Measurements from ENCODE around the gene TENT5C.

Gene TENT5C

GRCh38 chr1:117633423-117633822 is 27.6 kb downstream of the TENT5C start:
- Histone ChIP-seq H3K4me3 (ENCODE audit: low read length) (no peak overlapping the region), H3K27ac (ENCODE audit: low read length) (no peak overlapping the region), H3K36me3 (ENCODE audit: insufficient read depth, low read depth, low read length) (no peaks in the 10 kb centered on the region), H3K4me1 (ENCODE audit: insufficient read depth, low read length) (peaks cover 17% of the 10 kb centered on the region), H3K9me3 (ENCODE audit: insufficient read depth, low read depth, low read length) (no peaks in the 10 kb centered on the region), H3K27me3 (ENCODE audit: insufficient read depth, low read length) (no peaks in the 10 kb centered on the region), H3K9ac (ENCODE audit: low read depth, low read length) (no peak overlapping the region)

GRCh38 chr1:117633936-117634335 is 28.1 kb downstream of the TENT5C start:
- Histone ChIP-seq H3K9me3 (ENCODE audit: insufficient read depth, low read depth, low read length) (no peaks in the 10 kb centered on the region), H3K36me3 (ENCODE audit: insufficient read depth, low read depth, low read length) (no peaks in the 10 kb centered on the region), H3K9ac (ENCODE audit: low read depth, low read length) (no peak overlapping the region), H3K27ac (ENCODE audit: low read length) (no peak overlapping the region), H3K4me1 (ENCODE audit: insufficient read depth, low read length) (peaks cover 17% of the 10 kb centered on the region), H3K27me3 (ENCODE audit: insufficient read depth, low read length) (no peaks in the 10 kb centered on the region), H3K4me3 (ENCODE audit: low read length) (no peak overlapping the region)

GRCh38 chr1:117634631-117635030 is 28.8 kb downstream of the TENT5C start:
- Histone ChIP-seq H3K36me3 (ENCODE audit: insufficient read depth, low read depth, low read length) (no peaks in the 10 kb centered on the region), H3K4me3 (ENCODE audit: low read length) (no peak overlapping the region), H3K4me1 (ENCODE audit: insufficient read depth, low read length) (peaks cover 17% of the 10 kb centered on the region), H3K9ac (ENCODE audit: low read depth, low read length) (no peak overlapping the region), H3K27ac (ENCODE audit: low read length) (no peak overlapping the region), H3K27me3 (ENCODE audit: insufficient read depth, low read length) (no peaks in the 10 kb centered on the region), H3K9me3 (ENCODE audit: insufficient read depth, low read depth, low read length) (no peaks in the 10 kb centered on the region)

DNA sequence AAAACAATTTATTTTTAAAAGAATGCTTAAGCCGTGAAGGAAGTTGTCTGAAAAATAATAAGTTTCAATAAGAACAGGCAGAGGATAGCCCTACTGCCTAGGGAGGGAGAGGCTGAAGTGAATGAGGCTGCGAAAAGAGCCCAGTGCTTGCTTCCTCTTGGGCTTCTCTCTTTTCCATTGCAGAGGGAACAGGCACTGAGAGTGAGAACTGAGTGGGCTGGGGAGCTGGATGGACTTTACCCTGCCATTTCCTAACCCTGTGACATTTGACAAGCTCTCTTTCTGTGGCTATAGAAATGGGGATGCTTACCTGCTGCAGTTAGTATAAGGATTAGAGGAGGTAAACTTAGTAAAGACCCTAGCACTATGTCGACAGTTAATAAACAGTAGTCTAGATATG is 30.0 kb downstream of the TENT5C start:
- Histone ChIP-seq H3K4me1 (ENCODE audit: insufficient read depth, low read length) (peaks cover 17% of the 10 kb centered on the region), H3K9ac (ENCODE audit: low read depth, low read length) (no peak overlapping the region), H3K27ac (ENCODE audit: low read length) (no peak overlapping the region), H3K36me3 (ENCODE audit: insufficient read depth, low read depth, low read length) (no peaks in the 10 kb centered on the region), H3K4me3 (ENCODE audit: low read length) (no peak overlapping the region), H3K9me3 (ENCODE audit: insufficient read depth, low read depth, low read length) (no peaks in the 10 kb centered on the region), H3K27me3 (ENCODE audit: insufficient read depth, low read length) (no peaks in the 10 kb centered on the region)

DNA sequence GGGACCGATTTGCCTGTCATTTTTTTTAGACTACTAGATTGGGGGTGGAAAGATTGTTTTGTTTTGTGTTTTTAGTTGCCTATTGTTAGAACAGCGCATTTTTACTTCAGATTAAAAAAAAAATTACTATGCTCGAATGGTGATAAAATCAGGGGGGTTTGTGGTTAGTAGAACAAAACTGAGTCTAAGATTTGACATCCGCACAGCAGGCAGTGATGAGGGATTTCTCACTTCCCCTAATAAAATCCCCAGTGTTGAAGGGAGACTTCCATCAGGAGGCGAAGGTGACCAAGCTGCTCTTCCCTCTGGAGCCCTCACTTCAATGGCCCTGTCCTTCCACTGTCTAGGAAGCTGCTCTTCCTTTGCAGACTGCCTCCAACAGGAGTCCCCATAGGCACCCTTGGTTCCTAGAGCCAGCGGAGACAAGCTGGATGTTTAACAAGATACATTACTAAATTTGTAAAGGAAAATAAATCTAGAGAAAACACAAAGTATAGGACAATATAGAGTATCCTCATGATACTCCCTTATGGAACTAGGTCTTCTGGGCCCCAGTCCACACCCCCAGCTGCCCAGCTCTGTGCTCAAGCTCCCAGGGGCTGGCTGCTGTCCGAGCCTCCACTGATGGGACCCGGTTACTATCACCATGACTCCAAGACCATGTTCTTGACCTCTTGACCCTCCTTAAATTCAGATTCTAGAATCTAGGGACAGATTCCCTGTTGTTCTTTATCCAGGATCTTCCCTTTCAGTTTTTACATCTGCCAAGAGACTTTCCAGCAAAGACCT is 31.0 kb downstream of the TENT5C start:
- no peak overlapping the region for H3K9ac ChIP-seq (ENCODE audit: low read depth, low read length)
- H3K9me3 ChIP-seq (ENCODE audit: insufficient read depth, low read depth, low read length), result no peaks in the 10 kb centered on the region
- H3K27me3 ChIP-seq (ENCODE audit: insufficient read depth, low read length), result no peaks in the 10 kb centered on the region
- H3K27ac ChIP-seq (ENCODE audit: low read length), result no peak overlapping the region
- H3K4me3 ChIP-seq (ENCODE audit: low read length), result no peak overlapping the region
- H3K4me1 ChIP-seq (ENCODE audit: insufficient read depth, low read length), result peaks cover 15% of the 10 kb centered on the region
- no peaks in the 10 kb centered on the region for H3K36me3 ChIP-seq (ENCODE audit: insufficient read depth, low read depth, low read length)

GRCh38 chr1:117638141-117638540 is 32.3 kb downstream of the TENT5C start:
- H3K4me1 ChIP-seq (ENCODE audit: insufficient read depth, low read length), result peaks cover 2% of the 10 kb centered on the region
- H3K9ac ChIP-seq (ENCODE audit: low read depth, low read length), result no peak overlapping the region
- H3K9me3 ChIP-seq (ENCODE audit: insufficient read depth, low read depth, low read length), result no peaks in the 10 kb centered on the region
- no peaks in the 10 kb centered on the region for H3K36me3 ChIP-seq (ENCODE audit: insufficient read depth, low read depth, low read length)
- H3K27ac ChIP-seq (ENCODE audit: low read length), result no peak overlapping the region
- H3K27me3 ChIP-seq (ENCODE audit: insufficient read depth, low read length), result no peaks in the 10 kb centered on the region
- no peak overlapping the region for H3K4me3 ChIP-seq (ENCODE audit: low read length)

DNA sequence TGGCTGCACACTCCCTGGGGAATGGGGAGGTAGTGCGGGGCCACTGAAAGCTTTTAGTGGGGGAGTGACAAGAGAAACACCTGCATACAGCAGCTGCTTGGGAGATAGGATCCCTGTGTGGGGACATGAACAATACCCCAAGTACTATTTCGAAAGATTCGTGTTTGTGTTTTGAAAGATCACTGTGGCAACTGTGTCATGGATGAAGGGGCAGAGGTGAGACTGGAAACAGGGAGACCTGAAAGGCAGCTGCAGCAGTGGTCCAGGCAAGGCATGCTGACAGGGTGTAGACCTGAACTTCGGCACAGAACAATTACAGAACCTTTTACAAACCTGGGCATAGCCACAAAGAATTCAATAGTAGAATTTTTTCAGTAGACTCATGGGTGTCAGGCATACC is 32.9 kb downstream of the TENT5C start:
- no peaks in the 10 kb centered on the region for H3K27me3 ChIP-seq (ENCODE audit: insufficient read depth, low read length)
- H3K9ac ChIP-seq (ENCODE audit: low read depth, low read length), result no peak overlapping the region
- no peaks in the 10 kb centered on the region for H3K36me3 ChIP-seq (ENCODE audit: insufficient read depth, low read depth, low read length)
- no peak overlapping the region for H3K27ac ChIP-seq (ENCODE audit: low read length)
- no peaks in the 10 kb centered on the region for H3K4me1 ChIP-seq (ENCODE audit: insufficient read depth, low read length)
- no peak overlapping the region for H3K4me3 ChIP-seq (ENCODE audit: low read length)
- no peaks in the 10 kb centered on the region for H3K9me3 ChIP-seq (ENCODE audit: insufficient read depth, low read depth, low read length)

- Histone ChIP-seq H3K27me3 (ENCODE audit: insufficient read depth, low read length) (no peaks in the 10 kb centered on the region), H3K4me3 (ENCODE audit: low read length) (no peak overlapping the region), H3K9ac (ENCODE audit: low read depth, low read length) (no peak overlapping the region), H3K9me3 (ENCODE audit: insufficient read depth, low read depth, low read length) (no peaks in the 10 kb centered on the region), H3K4me1 (ENCODE audit: insufficient read depth, low read length) (no peaks in the 10 kb centered on the region), H3K36me3 (ENCODE audit: insufficient read depth, low read depth, low read length) (no peaks in the 10 kb centered on the region), H3K27ac (ENCODE audit: low read length) (no peak overlapping the region)
Observed at GRCh38 chr1:117639741-117640140, 33.9 kb downstream of the TENT5C start.

DNA sequence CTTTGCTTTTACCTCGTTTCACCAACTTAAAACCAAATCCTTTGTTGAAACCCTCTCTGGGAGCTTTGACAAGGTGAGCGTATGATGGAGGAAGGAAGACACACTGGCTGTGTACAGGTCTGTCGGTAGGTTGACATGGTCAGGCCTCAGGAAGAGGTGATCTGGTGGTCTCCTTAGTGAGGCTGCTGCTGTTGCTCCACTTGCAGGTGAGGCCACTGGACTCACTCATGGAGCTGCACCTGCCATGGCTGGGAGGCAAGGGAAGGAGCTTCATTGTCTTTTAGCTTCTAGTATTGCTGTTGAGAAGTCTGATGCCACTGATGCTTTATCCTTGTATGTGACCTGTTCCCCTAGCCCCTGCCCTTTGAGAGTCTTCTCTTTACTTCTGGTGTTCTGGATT is 35.7 kb downstream of the TENT5C start:
- Histone ChIP-seq H3K4me3 (ENCODE audit: low read length) (no peak overlapping the region), H3K9ac (ENCODE audit: low read depth, low read length) (no peak overlapping the region), H3K27ac (ENCODE audit: low read length) (no peak overlapping the region), H3K4me1 (ENCODE audit: insufficient read depth, low read length) (no peaks in the 10 kb centered on the region), H3K27me3 (ENCODE audit: insufficient read depth, low read length) (no peaks in the 10 kb centered on the region), H3K36me3 (ENCODE audit: insufficient read depth, low read depth, low read length) (no peaks in the 10 kb centered on the region), H3K9me3 (ENCODE audit: insufficient read depth, low read depth, low read length) (no peaks in the 10 kb centered on the region)

GRCh38 chr1:117642963-117643362 is 37.1 kb downstream of the TENT5C start:
- Histone ChIP-seq H3K36me3 (ENCODE audit: insufficient read depth, low read depth, low read length) (no peaks in the 10 kb centered on the region), H3K9me3 (ENCODE audit: insufficient read depth, low read depth, low read length) (no peaks in the 10 kb centered on the region), H3K27me3 (ENCODE audit: insufficient read depth, low read length) (no peaks in the 10 kb centered on the region), H3K4me3 (ENCODE audit: low read length) (no peak overlapping the region), H3K27ac (ENCODE audit: low read length) (no peak overlapping the region), H3K4me1 (ENCODE audit: insufficient read depth, low read length) (no peaks in the 10 kb centered on the region), H3K9ac (ENCODE audit: low read depth, low read length) (no peak overlapping the region)

DNA sequence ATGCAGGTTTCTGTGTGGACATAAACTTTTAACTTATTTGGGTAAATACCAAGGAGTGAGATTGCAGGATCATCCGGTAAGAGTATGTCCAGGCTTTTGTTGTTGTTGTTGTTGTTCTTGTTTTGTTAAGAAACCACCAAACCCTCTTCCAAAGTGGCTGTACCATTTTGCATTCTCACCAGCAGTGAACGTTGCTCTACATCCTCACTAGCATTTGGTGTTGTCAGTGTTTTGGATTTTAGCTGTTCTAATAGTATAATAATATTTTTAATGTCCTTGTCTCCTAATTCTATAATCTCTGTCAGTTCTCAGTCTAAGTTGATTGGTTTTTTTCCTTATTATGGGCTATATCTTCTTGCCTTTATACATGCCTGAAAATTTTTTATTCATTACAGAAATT is 37.8 kb downstream of the TENT5C start:
- Histone ChIP-seq H3K9ac (ENCODE audit: low read depth, low read length) (no peak overlapping the region), H3K4me3 (ENCODE audit: low read length) (no peak overlapping the region), H3K4me1 (ENCODE audit: insufficient read depth, low read length) (no peaks in the 10 kb centered on the region), H3K36me3 (ENCODE audit: insufficient read depth, low read depth, low read length) (no peaks in the 10 kb centered on the region), H3K9me3 (ENCODE audit: insufficient read depth, low read depth, low read length) (no peaks in the 10 kb centered on the region), H3K27me3 (ENCODE audit: insufficient read depth, low read length) (no peaks in the 10 kb centered on the region), H3K27ac (ENCODE audit: low read length) (no peak overlapping the region)

- no peaks in the 10 kb centered on the region for H3K9me3 ChIP-seq (ENCODE audit: insufficient read depth, low read depth, low read length)
- H3K36me3 ChIP-seq (ENCODE audit: insufficient read depth, low read depth, low read length), result no peaks in the 10 kb centered on the region
- H3K9ac ChIP-seq (ENCODE audit: low read depth, low read length), result no peak overlapping the region
- no peak overlapping the region for H3K4me3 ChIP-seq (ENCODE audit: low read length)
- H3K27me3 ChIP-seq (ENCODE audit: insufficient read depth, low read length), result no peaks in the 10 kb centered on the region
- no peaks in the 10 kb centered on the region for H3K4me1 ChIP-seq (ENCODE audit: insufficient read depth, low read length)
- no peak overlapping the region for H3K27ac ChIP-seq (ENCODE audit: low read length)
Observed at GRCh38 chr1:117644696-117645311, 39.0 kb downstream of the TENT5C start.
